ENCODE measurements around the gene C3orf20. TPM values are rescaled to one million over a fixed set of nuclear protein-coding genes. Genes with fewer than 3 reads are reported as not detected.

Gene C3orf20
- total and polyA plus RNA-seq, 2 experiments from 2014 or later: not detected

DNA sequence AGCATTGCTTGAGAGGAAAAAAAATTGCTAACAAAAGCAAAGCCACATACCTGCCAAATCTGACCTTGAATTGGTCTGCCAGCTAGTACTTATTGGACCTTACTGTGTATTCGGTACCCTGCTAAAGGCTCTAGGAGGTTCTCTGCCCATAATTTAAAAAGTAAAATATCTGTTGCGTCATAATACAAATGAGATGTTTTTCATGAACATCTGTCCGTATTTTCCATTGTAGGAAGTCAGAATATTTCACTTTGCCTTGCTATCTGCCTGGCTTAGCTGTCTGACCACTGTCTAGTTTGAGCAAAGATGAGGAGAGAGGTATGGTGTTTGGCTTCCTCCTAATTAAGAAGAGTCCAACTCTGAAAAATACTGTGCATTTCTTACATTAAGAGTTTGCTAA, 10.8 kb upstream of the C3orf20 start:
- Mint-ChIP-seq H3K27me3 (ENCODE audit: insufficient read depth, low read depth, poor library complexity) (no peaks in the 10 kb centered on the region), H3K27ac (no peak overlapping the region), H3K36me3 (ENCODE audit: low read depth) (peaks cover 78% of the 10 kb centered on the region), H3K9me3 (no peaks in the 10 kb centered on the region), H3K4me3 (no peak overlapping the region), H3K4me1 (no peaks in the 10 kb centered on the region)
- no peaks in the 10 kb centered on the region for H3K79me2 ChIP-seq (replicated peaks; ENCODE audit: insufficient read depth)
- peaks cover 71% of the 10 kb centered on the region for H3K36me3 ChIP-seq (ENCODE audit: insufficient read depth)
- H3K4me2 ChIP-seq: no peak overlapping the region
- H4K20me1 ChIP-seq (replicated peaks; ENCODE audit: insufficient read depth): peaks cover 6% of the 10 kb centered on the region; the same call in 1 of the 2 replicates
- H3K27ac ChIP-seq (ENCODE audit: low read depth): no peak overlapping the region
- TF ChIP-seq ZNF114 (CRISPR knock-in tag; IDR thresholded peaks at IDR 0.05) (no peak), CREB1 (CRISPR knock-in tag; IDR thresholded peaks at IDR 0.05; ENCODE audit: low read depth) (no peak), STAT1 (IDR thresholded peaks at IDR 0.05; ENCODE audit: unreplicated experiment) (no peak), EZH2phosphoT487 (IDR thresholded peaks at IDR 0.05; ENCODE audit: unreplicated experiment) (no peak), JUNB (IDR thresholded peaks at IDR 0.05; ENCODE audit: unreplicated experiment) (no peak), NANOG (IDR thresholded peaks at IDR 0.05; ENCODE audit: borderline replicate concordance) (no peak), POLR2AphosphoS5 (IDR thresholded peaks at IDR 0.05; ENCODE audit: low read depth) (no peak)
- TF ChIP-seq, protein P1, sequence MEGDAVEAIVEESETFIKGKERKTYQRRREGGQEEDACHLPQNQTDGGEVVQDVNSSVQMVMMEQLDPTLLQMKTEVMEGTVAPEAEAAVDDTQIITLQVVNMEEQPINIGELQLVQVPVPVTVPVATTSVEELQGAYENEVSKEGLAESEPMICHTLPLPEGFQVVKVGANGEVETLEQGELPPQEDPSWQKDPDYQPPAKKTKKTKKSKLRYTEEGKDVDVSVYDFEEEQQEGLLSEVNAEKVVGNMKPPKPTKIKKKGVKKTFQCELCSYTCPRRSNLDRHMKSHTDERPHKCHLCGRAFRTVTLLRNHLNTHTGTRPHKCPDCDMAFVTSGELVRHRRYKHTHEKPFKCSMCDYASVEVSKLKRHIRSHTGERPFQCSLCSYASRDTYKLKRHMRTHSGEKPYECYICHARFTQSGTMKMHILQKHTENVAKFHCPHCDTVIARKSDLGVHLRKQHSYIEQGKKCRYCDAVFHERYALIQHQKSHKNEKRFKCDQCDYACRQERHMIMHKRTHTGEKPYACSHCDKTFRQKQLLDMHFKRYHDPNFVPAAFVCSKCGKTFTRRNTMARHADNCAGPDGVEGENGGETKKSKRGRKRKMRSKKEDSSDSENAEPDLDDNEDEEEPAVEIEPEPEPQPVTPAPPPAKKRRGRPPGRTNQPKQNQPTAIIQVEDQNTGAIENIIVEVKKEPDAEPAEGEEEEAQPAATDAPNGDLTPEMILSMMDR (conservative IDR thresholded peaks at IDR 0.05; ENCODE audit: low read depth in 2 of 2): no peak
- TF ChIP-seq, protein P2, sequence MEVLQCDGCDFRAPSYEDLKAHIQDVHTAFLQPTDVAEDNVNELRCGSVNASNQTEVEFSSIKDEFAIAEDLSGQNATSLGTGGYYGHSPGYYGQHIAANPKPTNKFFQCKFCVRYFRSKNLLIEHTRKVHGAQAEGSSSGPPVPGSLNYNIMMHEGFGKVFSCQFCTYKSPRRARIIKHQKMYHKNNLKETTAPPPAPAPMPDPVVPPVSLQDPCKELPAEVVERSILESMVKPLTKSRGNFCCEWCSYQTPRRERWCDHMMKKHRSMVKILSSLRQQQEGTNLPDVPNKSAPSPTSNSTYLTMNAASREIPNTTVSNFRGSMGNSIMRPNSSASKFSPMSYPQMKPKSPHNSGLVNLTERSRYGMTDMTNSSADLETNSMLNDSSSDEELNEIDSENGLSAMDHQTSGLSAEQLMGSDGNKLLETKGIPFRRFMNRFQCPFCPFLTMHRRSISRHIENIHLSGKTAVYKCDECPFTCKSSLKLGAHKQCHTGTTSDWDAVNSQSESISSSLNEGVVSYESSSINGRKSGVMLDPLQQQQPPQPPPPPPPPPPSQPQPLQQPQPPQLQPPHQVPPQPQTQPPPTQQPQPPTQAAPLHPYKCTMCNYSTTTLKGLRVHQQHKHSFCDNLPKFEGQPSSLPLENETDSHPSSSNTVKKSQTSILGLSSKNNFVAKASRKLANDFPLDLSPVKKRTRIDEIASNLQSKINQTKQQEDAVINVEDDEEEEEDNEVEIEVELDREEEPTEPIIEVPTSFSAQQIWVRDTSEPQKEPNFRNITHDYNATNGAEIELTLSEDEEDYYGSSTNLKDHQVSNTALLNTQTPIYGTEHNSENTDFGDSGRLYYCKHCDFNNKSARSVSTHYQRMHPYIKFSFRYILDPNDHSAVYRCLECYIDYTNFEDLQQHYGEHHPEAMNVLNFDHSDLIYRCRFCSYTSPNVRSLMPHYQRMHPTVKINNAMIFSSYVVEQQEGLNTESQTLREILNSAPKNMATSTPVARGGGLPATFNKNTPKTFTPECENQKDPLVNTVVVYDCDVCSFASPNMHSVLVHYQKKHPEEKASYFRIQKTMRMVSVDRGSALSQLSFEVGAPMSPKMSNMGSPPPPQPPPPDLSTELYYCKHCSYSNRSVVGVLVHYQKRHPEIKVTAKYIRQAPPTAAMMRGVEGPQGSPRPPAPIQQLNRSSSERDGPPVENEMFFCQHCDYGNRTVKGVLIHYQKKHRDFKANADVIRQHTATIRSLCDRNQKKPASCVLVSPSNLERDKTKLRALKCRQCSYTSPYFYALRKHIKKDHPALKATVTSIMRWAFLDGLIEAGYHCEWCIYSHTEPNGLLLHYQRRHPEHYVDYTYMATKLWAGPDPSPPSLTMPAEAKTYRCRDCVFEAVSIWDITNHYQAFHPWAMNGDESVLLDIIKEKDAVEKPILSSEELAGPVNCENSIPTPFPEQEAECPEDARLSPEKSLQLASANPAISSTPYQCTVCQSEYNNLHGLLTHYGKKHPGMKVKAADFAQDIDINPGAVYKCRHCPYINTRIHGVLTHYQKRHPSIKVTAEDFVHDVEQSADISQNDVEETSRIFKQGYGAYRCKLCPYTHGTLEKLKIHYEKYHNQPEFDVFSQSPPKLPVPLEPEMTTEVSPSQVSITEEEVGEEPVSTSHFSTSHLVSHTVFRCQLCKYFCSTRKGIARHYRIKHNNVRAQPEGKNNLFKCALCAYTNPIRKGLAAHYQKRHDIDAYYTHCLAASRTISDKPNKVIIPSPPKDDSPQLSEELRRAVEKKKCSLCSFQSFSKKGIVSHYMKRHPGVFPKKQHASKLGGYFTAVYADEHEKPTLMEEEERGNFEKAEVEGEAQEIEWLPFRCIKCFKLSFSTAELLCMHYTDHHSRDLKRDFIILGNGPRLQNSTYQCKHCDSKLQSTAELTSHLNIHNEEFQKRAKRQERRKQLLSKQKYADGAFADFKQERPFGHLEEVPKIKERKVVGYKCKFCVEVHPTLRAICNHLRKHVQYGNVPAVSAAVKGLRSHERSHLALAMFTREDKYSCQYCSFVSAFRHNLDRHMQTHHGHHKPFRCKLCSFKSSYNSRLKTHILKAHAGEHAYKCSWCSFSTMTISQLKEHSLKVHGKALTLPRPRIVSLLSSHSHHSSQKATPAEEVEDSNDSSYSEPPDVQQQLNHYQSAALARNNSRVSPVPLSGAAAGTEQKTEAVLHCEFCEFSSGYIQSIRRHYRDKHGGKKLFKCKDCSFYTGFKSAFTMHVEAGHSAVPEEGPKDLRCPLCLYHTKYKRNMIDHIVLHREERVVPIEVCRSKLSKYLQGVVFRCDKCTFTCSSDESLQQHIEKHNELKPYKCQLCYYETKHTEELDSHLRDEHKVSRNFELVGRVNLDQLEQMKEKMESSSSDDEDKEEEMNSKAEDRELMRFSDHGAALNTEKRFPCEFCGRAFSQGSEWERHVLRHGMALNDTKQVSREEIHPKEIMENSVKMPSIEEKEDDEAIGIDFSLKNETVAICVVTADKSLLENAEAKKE (CRISPR knock-in tag; IDR thresholded peaks at IDR 0.05): no peak
- no peak overlapping the region for H3K4me3 ChIP-seq
- no peaks in the 10 kb centered on the region for H3K4me1 ChIP-seq (ENCODE audit: insufficient read depth)
- no peak overlapping the region for H2AFZ ChIP-seq
- H3F3A ChIP-seq (replicated peaks; ENCODE audit: low read depth): no peaks in the 10 kb centered on the region
- DNase-seq (ENCODE audit: low spot score) (no peak), ATAC-seq (no peak)
- H3K9me2 ChIP-seq (ENCODE audit: insufficient read depth): no peaks in the 10 kb centered on the region
- no peaks in the 10 kb centered on the region for H3K27me3 ChIP-seq (ENCODE audit: insufficient read depth)
